ENCODE data around the gene WDR77. TPM values are rescaled to one million over a fixed set of nuclear protein-coding genes. Genes with fewer than 3 reads are reported as not detected.

WDR77 gene
- total RNA-seq (2022) (27.7 and 28.4 TPM in 2 replicates), Bru-seq, nascent RNA (percentile 83 among the genes with signal in this experiment), BruChase-seq, experiment 1, labeled RNA remaining after a 6-hour chase (percentile 69 among the genes with signal in this experiment), BruChase-seq, experiment 2, labeled RNA remaining after a 2-hour chase (percentile 82 among the genes with signal in this experiment)
- long read RNA-seq, transcript WDR77-201 (10 exons, 2,576 nt), result major isoform, 40 of 55 reads
- long read RNA-seq, partial matches to known transcripts, result 8 of 55 reads
- long read RNA-seq, other reads (novel, unspliced or antisense), result 7 of 55 reads

DNA sequence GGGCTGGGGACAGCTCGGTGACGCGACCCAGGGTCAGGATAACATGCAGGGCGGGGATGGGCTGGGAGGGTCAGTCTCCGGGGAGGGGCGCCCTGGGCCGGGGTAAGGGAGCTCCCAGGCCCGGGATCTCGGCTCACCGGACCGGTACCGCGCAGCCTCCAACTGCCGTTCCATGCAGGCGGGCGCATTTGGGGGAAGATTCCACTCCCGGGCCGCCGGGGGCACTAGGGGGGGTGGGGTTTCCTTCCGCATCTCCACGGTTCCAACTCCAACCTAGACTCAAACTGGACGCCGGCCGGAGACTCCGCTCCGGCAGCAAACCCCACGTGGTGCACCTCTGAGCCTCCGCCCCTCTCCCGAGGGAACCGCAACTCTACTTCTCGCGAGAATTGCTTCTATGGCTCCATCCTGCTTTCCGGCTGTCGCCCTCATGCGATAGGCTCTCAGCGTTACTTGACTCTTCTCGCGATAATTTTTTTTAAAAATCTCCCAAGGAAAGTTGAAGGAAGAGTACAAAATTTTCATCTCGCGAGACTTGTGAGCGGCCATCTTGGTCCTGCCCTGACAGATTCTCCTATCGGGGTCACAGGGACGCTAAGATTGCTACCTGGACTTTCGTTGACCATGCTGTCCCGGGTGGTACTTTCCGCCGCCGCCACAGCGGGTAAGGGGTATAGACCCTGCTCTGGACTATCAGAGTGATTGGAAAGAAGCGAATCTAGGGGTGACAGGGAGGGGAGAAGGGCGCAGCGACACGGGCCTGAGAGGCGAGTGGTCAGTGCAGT, at the start of gene WDR77, which contains the start of gene ATP5PB:
Gene WDR77, minus strand, starts transcription at position 339 of the 785 bp plus-strand sequence. Its CDS starts 87 bp downstream, at position 252.
Gene ATP5PB, plus strand, starts transcription at position 547 of the 785 bp plus-strand sequence. Its CDS starts 78 bp downstream, at position 625.
- H3K27me3 Mint-ChIP-seq (ENCODE audit: unreplicated experiment), result no peaks in the 10 kb centered on the region
- CTCF ChIA-PET, result interaction anchor here (0.6 to 0.7 kb wide), 2 partner anchors 253 to 286 kb away, joined by 3 to 4 read pairs; no protein-coding TSS in a partner anchor
- intact Hi-C loops (cut with micrococcal nuclease; ENCODE audit: unreplicated experiment), result no loop called here
- H3K36me3 Mint-ChIP-seq (ENCODE audit: insufficient read depth, unreplicated experiment), result peaks cover 45% of the 10 kb centered on the region
- H3K27ac Mint-ChIP-seq (ENCODE audit: unreplicated experiment), result peak within 1 kb of the TSS; percentile 96
- no TSS peak for BruUV-seq (replicated peaks)
- TF ChIP-seq, protein P1, sequence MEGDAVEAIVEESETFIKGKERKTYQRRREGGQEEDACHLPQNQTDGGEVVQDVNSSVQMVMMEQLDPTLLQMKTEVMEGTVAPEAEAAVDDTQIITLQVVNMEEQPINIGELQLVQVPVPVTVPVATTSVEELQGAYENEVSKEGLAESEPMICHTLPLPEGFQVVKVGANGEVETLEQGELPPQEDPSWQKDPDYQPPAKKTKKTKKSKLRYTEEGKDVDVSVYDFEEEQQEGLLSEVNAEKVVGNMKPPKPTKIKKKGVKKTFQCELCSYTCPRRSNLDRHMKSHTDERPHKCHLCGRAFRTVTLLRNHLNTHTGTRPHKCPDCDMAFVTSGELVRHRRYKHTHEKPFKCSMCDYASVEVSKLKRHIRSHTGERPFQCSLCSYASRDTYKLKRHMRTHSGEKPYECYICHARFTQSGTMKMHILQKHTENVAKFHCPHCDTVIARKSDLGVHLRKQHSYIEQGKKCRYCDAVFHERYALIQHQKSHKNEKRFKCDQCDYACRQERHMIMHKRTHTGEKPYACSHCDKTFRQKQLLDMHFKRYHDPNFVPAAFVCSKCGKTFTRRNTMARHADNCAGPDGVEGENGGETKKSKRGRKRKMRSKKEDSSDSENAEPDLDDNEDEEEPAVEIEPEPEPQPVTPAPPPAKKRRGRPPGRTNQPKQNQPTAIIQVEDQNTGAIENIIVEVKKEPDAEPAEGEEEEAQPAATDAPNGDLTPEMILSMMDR (IDR thresholded peaks at IDR 0.05; ENCODE audit: unreplicated experiment), result no peak
- H3K4me3 Mint-ChIP-seq (ENCODE audit: low read depth, unreplicated experiment), result peak within 1 kb of the TSS; percentile 96
- no peaks in the 10 kb centered on the region for H3K9me3 Mint-ChIP-seq (ENCODE audit: low read depth, unreplicated experiment)
- peak; percentile 88 for DNase-seq
- H3K4me1 Mint-ChIP-seq (ENCODE audit: low read depth, unreplicated experiment), result peaks cover 32% of the 10 kb centered on the region

DNA sequence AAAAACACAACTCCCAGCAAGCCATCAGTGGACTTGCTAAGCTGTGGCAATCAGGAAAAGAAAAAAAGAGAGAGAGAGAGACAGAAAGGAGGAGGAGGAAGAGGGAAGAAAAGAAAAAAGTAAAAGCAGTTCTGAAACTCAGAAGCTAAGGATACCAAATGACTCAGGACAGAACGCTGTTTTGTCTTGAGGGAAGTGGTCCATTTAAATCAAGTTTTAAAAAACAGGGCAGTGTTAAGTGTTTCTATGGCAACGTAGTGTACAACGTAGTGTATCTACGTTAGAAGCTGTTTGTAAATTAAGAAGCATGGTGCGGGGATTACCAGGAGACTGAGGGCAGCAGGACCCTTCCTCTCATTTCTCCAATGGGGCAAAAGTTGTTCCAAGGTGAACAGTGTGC, 48.5 kb upstream of the WDR77 start:
- CTCF ChIA-PET, result no interaction called here
- Mint-ChIP-seq H3K27me3 (ENCODE audit: unreplicated experiment) (peaks cover 77% of the 10 kb centered on the region), H3K36me3 (ENCODE audit: insufficient read depth, unreplicated experiment) (no peaks in the 10 kb centered on the region), H3K9me3 (ENCODE audit: low read depth, unreplicated experiment) (peaks cover 2% of the 10 kb centered on the region), H3K27ac (ENCODE audit: unreplicated experiment) (no peak overlapping the region), H3K4me3 (ENCODE audit: low read depth, unreplicated experiment) (no peak overlapping the region), H3K4me1 (ENCODE audit: low read depth, unreplicated experiment) (no peaks in the 10 kb centered on the region)
- BruUV-seq (replicated peaks), result no TSS peak
- no peak for DNase-seq
- intact Hi-C loops (cut with micrococcal nuclease; ENCODE audit: unreplicated experiment), result no loop called here
- TF ChIP-seq, protein P1 (IDR thresholded peaks at IDR 0.05; ENCODE audit: unreplicated experiment), result no peak

DNA sequence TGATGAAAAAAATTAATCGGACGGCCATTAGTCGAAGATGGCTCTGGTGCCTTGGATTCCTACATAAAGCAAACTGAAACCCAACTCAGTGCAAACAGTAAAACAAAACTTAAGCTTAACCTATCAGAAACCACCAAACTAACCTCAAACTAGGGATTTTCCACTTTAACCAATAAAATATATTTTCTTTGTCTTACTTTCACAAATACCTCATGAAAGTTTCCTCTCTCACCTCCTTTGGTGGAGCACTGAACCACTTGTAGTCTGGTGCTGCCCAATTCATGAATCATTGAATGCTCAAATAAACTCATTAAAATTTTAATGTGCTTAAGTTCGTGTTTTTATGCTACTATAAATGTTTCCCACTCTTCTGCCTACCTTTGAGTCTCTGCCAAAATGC, 47.3 kb upstream of the WDR77 start:
- Mint-ChIP-seq H3K36me3 (ENCODE audit: insufficient read depth, unreplicated experiment) (no peaks in the 10 kb centered on the region), H3K9me3 (ENCODE audit: low read depth, unreplicated experiment) (peaks cover 2% of the 10 kb centered on the region), H3K27me3 (ENCODE audit: unreplicated experiment) (peaks cover 79% of the 10 kb centered on the region), H3K4me1 (ENCODE audit: low read depth, unreplicated experiment) (no peaks in the 10 kb centered on the region), H3K27ac (ENCODE audit: unreplicated experiment) (no peak overlapping the region), H3K4me3 (ENCODE audit: low read depth, unreplicated experiment) (no peak overlapping the region)
- CTCF ChIA-PET, result no interaction called here
- no TSS peak for BruUV-seq (replicated peaks)
- intact Hi-C loops (cut with micrococcal nuclease; ENCODE audit: unreplicated experiment), result no loop called here
- DNase-seq, result no peak
- TF ChIP-seq, protein P1 (IDR thresholded peaks at IDR 0.05; ENCODE audit: unreplicated experiment), result no peak

DNA sequence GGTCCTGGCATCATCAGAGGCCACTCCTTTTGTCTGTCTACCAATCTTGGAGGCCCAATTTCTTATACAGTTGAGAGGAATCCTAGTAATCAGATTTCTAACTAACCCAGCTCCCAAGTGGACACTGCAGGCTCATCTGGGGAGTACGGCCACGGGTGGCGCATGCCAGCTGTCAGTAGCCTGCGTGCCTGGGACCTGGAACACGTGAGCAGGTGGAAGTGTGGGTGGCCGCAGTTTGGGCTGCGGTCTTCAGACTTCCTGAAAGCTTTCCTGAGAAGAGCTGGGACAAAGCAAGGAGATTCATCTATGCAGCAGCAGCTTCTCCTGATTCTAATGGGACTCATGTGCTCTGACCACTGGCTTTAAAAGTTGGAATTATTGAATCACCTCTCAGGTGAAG, 42.0 kb upstream of the WDR77 start:
- BruUV-seq (replicated peaks), result no TSS peak
- H3K9me3 Mint-ChIP-seq (ENCODE audit: low read depth, unreplicated experiment), result no peaks in the 10 kb centered on the region
- peaks cover 49% of the 10 kb centered on the region for H3K27me3 Mint-ChIP-seq (ENCODE audit: unreplicated experiment)
- H3K27ac Mint-ChIP-seq (ENCODE audit: unreplicated experiment), result no peak overlapping the region
- intact Hi-C loops (cut with micrococcal nuclease; ENCODE audit: unreplicated experiment), result no loop called here
- H3K4me3 Mint-ChIP-seq (ENCODE audit: low read depth, unreplicated experiment), result no peak overlapping the region
- CTCF ChIA-PET, result no interaction called here
- no peaks in the 10 kb centered on the region for H3K4me1 Mint-ChIP-seq (ENCODE audit: low read depth, unreplicated experiment)
- H3K36me3 Mint-ChIP-seq (ENCODE audit: insufficient read depth, unreplicated experiment), result no peaks in the 10 kb centered on the region
- no peak for DNase-seq
- TF ChIP-seq, protein P1 (IDR thresholded peaks at IDR 0.05; ENCODE audit: unreplicated experiment), result no peak

Measured in Calu3 (cell line).